Activated CD4-positive, alpha-beta T cell treated with anti-CD3 and anti-CD28 coated beads, Interleukin-10, Interleukin-2, amounts not matched to agents 100 ng/mL and 50 ng/mL, durations not matched to agents 16 hours and 8 hours (primary cell): ENCODE results near the gene SMOC2.

Source experiments
- DNase-seq: peaks from one replicate; pipeline ENCODE4 v3.0.0-alpha.2; 2020

The SMOC2 gene

DNA sequence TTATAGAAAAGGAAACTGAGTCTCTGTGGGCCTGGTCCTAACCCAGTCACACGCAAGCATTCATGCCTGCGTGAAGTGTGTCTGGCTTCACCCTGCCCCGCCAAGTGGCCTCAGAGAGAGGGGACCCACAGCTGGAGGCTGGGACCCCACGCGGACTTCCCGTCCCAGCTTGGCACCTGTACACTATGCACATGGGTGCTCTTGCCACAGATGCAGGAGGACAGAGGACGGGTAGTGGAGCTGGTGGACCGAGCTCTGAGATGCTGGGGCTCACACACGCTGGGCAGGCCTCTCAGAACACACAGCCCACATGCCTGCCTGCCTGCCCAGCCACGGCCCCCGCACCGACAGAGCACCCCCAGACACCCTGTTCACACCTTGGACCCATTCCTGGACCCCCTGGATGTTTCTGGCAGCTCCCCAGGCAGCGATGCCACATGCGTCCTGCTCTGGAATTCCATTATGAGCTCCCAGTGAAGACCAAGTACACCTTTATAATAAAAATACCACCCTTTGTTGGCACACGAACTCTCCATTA lies 24.9 kb upstream of the SMOC2 start:
- no peak for DNase-seq

DNA sequence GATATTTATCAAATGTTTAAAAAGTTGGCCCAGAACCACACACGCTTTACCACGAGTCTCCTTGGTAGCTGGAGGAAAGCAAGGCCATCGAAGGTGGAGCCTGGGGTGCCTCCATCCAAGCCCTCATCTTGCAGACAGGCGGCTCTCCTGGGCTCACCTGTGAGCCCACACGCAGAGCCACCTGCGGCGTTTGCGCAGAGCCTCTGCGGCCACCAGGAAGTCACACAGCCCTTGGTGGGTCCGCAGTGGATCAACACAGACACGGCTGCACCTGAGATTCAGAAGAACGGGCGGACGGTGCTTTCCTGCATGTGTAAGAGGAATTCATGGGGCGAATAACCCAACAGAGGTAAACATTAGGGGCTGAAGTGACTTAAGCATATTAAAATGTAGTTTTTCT lies 24.5 kb upstream of the SMOC2 start:
- DNase-seq: no peak

DNA sequence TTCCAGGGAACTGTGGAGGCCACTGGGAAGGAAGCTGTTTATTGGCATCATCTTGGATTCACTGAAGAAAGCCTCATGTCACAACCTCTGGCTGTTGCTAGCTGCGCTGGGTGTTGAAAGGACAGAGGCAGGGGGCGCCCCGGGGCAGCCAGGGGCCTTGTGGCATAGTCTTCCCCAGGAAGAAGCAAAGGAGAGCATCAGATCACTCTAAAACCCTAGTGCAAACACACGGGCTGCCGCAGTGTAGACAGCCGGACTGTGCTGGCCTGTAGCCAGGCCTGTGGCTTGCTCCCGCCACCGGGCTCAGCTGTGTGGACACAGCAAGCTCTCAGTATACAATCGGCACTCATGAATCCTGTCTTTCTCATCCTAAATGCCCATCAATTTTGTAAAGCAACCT lies 23.8 kb upstream of the SMOC2 start:
- no peak for DNase-seq

DNA sequence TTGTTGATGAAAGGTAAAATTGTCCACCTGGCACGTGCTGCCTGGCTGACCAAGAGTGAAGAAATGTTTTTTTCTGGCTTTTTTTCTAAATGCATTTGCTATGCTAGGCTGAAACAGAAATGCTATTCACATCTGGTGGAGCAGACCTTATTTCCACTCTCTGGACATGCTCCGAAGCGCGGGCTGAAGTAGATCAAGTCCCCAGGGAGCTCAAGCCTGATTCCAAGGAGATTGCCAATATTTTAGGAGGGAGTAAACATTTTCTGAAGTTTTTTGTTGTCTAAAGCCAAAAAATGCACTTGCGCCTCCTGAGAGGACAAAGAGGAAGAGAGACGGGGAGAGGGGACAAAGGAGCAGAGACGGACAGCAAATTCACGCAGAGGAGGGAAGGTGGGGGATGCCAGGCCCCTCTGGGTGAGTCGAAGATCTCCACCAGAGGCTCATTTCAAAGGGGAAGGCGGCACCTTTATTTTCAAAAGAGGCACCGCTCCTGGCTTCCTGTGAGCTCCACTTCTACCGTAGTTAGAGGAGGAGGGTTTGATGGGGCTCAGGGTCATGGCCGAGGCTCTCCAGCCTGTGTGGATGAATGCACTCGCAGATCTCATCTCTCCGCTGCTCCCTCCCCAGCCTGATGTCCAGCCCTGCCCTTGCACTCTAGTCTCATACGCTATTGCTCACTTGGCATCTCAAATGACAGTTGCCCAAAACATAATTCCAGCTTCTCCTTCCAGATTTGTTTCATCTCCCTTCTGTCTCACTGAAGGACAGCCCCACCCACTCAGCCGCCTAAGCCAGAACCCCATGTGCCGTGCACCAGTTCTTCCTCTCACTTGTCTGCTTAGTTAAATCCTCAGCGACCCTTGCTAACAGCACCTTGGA lies 23.1 kb upstream of the SMOC2 start:
- no peak for DNase-seq

DNA sequence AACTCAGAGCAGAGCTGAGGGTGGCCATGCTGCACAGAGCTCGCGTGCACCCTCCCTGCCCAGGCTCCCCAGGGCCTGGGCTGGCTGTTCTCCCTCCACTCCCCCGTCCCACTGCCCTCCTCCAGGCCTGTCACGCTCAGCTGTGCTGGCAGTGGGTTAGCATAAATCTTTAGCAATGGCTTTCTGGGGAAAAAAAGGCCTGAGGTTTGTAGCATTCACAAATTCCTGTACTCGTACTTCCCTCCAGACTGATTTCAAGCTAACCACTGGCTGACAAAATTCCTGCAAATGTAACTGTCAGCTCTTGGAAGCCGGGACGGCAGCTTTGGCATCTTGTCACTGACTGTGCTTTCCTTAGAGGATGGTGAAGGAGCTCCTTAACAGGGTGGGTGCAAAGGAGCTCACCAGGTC lies 22.3 kb upstream of the SMOC2 start:
- DNase-seq: no peak

DNA sequence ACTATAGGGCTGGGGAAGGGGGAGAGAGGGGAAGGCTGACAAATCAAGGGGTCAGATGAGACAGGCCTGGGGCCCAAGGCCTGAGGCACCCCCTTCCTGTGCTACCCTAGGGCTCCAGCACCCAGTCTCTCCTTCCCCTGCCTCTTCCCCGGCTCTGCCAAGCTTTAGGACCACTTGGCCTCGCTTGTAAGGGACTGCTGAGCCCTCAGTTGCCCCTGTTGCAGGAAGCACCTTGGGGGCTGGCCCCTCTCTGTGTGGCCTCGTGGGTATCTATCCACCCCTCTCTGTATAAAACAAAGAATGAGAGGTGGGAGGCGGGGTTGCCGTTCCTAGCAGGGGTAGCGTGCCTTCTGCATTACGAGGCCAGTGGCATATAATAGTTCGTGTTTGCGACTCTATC lies 21.4 kb upstream of the SMOC2 start:
- DNase-seq: no peak

DNA sequence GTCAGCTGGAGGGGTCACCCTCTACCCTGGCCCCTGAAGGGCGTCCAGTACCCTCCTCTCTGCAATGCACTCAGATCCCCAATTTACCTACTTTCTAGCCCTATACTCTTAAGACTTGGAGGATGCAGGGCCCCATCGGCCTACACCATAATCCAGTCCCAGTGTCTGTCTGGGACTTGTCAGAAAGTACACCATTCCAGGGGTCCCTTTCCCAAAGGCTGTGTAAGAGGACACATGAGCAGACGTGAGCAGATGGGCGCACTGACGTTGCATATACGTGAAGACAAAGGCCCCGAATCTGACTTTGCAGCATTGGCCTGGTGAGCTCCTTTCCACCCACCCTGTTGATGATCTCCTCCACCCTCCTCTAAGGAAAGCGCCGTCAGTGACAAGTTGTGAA lies 20.9 kb upstream of the SMOC2 start:
- DNase-seq: no peak

DNA sequence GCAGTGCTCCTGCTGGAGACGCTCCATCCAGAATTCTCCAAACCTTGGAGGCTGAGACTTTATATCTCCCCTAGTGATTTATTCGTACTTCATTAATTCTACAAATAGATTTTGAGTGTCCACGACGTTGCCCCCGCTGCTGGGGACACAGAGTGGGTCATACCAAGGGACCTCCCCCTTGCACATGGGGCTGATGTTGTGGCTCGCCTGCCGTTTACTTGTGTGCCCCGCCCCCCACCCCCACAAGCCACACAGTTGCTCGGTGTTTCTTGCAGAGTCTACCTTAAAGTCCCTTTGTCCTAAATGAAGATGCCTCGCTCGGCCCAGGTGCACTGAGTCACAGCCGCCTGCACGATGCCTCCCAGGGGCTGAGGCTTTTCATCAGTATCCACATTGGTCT lies 20.3 kb upstream of the SMOC2 start:
- no peak for DNase-seq

DNA sequence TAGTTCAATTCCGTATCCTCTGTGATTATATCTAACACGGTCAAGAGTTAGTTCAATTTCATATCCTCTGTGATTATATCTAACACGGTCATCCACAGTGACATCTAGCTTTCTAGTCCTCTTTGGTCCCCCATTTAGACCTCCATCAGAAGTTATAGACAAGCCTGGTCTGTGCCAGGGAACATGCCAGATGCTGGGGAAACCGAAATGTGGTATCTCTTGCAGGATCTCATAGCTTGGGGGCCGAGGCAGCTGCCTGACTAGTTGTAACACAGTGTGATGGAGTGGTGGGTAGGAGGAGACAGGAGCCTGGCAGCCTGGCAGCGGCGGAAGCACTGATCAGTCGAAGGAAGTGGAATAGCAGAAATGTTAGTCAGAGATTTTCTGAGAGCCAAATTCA lies 13.8 kb upstream of the SMOC2 start:
- DNase-seq: no peak

DNA sequence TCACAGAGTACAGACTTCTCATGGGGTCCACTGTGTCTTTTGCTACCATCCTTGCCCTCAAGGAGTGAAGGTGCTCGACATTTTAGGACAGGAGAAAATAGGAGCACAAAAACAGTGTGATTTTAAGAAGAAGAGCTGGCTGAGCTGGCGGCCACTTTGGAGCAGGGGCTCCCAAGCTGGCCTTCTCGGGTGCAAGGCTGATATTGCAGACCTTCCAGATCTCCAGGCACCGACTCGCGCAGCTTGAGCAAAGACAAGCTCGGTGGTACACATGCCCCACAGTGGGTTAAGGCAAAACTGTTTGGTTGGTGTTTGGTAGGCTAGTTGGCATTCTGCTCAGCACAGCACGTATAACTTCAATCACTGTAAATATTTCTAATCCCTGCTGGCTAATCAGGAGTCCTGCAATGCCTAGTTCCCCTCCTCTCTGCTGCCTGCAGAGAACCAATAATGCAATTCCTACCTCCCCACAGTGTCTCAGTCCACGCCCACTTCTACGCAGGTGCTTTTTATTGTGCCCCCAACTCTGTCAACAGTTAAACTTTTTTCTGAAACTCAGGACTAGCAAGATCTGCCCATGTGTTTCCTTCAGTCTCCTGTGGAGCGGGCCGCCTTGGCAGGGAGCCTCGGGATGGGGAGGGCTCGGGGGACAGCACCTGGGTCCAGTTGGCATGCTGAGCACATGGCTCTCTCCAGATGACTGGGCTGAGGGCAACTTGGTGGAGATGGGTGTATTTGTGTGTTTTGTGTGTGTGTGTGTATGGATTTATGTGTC lies 12.7 kb upstream of the SMOC2 start:
- no peak for DNase-seq

DNA sequence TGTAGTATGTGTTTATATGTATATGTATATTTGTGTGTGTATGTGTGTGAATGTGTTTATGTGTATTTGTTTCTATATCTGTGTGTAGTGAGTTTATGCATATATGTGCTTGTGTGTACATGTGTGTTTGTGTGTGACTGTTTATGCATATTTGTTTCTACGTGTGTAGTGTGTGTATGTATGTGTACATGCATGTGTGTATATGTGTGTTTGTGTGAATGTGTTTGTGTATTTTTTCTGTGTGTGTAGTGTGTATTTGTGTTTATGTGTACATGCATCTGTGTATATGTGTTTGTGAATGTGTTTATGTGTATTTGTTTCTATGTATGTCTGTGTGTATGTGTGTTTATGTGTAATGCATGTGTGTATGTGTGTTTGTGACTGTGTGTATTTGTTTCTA lies 12.1 kb upstream of the SMOC2 start:
- no peak for DNase-seq

DNA sequence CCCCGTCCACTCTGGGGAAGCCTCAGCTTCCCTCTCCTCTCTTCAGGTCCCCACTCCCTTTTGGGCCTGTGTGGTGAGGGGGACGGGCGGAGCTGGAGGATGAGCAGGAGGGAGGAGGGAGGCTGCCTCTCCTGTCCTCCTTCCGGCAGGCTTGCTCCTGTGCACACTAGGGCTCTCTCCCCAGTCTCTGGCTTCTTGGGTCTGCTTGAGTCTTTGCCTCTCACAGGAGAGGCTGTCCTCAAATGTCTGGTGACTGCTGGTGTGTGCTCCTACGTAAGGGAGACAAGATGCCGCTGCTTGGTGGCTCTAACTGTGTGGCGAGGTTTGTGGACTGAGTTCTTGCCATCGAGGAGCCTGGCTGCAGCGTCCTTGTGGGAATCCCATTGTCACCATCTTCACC lies 8.8 kb upstream of the SMOC2 start:
- no peak for DNase-seq

DNA sequence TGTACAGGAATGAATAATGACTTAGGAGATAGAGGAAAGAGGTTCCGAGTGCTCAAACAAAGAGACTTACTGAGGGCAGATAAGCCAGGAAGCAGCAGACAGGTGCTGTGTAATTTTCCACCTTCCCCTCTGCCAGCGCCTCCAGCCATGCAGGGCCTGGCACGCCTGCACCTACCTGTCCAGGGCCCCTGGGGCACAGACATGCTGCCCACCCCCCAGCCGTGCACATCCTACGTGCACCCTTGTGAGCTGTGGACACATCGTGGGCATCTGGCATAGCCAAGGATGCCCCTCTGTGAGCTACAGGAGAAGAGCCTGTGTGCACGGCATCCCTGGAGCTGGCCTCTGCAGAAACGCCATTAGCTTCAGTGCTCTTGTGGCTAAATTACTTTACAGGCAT lies 7.1 kb upstream of the SMOC2 start:
- DNase-seq: no peak

DNA sequence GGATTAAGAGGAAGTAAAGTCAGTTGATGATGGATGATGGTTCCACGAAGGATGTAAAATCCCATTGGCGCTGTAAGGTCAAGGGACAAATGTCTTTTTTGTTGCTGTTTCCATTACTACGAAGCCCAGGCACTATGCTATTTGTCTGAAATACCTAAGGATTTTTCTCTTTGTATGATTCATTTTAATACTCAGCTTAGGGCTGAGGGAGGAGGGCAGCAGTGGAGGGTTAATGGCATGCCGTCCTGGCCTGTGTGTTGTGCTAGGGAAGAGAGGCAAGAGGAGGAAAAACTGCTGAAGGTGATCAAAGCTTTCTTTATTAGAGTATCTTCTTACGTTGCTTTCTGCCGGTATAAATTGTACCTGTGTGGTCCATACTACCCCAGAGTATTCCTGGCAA lies 6.5 kb upstream of the SMOC2 start:
- DNase-seq: no peak

DNA sequence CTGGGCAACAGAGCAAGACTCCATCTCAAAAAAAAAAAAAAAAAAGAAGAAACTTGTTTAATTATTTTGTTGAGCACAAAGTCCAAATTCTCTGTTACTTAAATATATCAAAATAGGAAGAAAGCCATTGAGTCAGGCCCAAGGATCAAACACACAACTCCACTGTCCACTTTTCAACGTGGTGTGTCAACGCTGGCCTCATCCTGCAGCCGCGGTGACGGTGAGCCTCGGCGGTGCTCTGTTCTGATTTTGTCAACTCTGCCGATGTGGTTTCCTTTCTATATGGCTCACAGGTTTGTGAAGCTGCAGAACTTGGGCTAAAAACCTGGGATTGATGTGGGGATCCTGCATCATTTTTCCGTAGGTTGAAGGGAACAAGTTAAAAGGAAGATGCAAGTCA lies 3.2 kb upstream of the SMOC2 start:
- no peak for DNase-seq

DNA sequence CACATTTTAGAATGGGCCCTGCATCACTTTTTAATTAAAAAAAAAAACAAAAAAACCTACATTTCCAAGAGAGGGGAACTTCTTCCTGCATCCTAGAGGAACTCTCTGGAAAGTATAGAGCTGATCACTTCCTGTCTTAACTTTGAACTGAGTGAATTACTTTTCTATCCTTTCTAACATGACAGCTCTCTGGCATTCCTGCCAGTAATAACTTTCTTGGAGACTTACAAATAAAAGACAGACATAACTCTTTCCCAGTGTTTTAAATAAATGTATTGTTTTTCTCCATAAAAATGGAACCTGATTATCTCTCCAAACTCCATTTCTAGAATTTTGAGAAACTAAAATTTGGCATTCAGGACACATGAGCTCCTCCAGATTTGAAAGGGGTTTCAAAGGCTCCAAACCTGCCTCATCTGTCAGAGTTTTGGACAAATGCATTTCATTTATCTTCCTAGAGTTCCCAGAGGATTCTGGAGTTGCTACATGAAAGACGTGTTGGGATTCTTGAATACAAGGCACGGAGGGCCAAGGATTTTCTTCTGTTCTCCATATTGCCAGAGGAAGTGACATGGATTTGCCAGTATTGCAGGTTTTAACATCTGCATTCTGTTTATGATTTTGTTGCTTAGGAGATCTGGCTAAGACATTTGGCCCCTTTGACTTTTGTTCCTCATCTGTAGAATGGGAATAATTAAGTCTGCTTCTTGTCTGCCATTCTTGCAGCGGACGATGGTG lies 2.0 kb upstream of the SMOC2 start:
- no peak for DNase-seq

DNA sequence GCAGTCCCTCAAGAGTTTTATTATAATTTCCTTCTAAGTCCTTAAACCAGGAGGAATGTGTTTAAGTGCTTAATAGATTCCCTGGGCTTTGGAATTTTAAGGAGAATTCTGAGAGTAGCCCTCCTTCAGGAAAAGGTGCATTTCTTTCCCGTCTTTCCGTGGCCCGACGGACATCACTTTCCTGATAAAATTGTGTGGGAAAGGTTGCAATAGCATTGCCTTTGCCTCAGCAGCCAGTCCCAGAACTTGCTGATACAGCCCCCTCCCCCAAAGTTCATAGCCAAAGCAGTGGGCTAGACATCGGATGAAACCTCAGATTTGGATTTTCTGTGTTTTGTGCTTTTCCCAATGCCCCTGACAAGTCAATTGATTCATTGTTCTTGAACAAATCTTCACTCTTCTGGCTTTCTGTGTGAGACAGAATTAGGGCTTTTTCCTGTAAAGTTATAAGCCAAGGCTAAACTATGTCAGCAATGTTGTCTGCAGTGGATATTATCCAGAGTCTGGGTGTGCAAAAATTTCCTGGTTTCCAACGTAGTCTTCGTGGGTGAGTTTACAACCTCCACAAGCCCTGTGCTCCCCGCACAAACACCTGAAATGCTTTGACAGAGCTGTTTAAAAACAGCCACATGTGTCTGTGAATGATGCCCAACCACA lies 1.1 kb upstream of the SMOC2 start:
- DNase-seq: no peak

DNA sequence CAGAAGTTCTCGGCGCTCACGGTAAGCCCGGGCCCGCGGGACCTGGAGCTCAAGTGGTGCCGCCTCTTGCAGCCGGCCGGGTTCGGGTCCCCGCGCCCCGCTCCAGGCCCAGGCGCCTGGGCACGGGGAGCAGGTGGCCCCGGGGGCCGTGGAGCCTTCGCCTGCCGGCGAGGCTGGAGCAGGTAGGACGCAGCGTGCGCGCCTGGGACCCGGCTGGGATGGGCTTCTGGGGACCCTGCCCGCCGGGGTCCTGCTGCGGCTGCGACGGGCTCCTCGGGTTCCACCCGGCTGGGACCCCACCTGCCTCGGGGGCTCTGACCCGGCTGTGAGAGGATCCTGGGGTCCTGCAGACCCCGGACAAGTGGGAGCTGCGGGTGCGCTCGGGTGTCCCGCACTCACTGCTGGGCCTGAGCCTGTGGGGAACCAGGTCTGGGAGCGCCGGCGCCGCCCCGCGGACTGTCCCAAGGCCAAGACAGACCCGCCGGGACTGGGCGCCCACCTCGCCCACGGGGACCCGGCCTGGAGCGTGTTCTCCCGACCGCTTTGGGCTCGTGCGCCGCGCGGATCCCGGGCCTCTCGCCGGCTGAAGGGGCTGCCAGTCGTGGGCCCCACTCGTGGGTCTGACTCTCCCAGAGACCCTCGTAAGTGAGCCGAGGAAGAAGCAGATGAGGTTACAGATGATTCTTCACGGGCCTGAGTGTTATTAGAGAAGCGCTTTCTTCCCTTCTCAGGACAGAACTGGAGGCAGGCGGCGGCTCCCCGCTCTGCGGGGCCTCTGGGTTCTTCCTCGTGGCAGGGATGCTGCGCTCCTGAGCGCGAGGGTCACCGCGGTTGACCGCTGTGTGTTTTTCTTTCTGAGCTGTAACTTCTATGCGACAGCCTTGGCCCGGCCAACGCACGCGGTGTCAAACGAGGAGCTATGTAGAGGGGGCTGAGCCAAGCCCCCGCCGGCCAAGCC lies 729 bp downstream of the SMOC2 start:
- no peak for DNase-seq

DNA sequence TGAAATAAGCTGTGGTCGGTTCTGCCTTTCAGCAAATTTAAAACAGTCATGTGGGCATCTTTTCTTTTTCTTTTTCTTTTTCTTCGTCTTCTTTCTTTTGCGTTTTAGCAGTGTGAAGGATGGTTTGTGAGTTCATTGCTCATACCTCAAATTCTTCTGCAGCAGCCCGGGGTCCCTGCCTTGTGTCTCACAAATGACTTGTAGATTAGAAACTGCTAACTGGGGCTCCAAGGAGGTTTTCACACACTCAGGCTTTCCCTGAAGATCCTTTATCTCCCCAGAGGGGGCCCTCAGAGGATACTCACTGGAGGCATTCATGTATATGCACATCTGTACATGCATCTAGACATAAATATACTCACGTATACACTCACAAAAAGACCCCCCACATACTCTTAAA lies 1.7 kb downstream of the SMOC2 start:
- no peak for DNase-seq

DNA sequence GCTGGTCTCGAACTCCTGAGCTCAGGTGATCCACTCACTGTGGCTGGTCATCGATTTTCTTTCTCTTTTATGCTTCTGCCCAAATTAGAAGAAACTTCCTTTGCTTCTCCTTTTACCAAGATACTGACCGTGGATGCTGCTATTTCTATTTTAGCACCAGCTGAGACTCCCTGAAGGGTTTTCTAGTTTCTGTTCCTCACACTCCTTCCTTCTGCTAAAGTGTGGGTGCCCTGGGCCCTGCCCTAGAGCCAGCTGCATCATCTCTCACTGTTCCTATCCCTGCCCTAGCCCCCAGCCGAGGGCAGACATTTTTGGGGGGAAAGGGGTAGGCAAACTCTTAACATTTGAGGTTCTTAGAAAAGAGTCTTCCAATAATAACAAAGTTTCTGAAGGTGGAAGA lies 6.3 kb downstream of the SMOC2 start:
- no peak for DNase-seq

DNA sequence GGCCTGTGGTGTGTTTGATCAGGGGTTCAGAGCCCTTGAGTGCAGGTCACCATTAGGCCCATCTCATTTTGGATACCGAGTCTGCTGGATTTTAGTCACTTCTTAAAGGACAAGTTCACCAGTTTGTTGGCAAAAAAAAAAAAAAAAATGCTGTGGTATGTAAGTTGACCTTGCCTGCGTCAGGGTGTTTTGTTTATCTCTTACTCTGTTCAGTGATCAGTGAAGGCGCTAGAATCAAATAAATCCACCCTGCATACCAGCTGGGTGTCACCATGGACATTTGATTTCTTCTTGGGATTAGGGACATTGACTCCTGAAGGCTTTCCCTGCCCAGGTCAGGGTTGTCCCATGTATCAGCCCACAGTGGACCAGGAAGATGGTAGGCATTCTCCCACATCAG lies 6.7 kb downstream of the SMOC2 start:
- no peak for DNase-seq
